Psoas muscle (tissue), 8 donors: Measurements from ENCODE around the gene POC1B. TPM values are rescaled to one million over a fixed set of nuclear protein-coding genes. Genes with fewer than 3 reads are reported as not detected.

Source experiments
- ATAC-seq, 4 donors: fragments of 200-7000 bp; cut with Tn5 transposase; one replicate each; pipeline ENCODE4 v1.9.1; 2020; ENCODE audit warnings: moderate library complexity in 3 of 4, mild to moderate bottlenecking in 2 of 4
- DNase-seq, 2 donors: peaks; one replicate each; pipeline ENCODE4 v3.0.0-alpha.2; 2020
- H3K27ac ChIP-seq: fragments of 200-600 bp; one replicate; pipeline ENCODE4 v1.8.0; 2022
- H3K27me3 ChIP-seq, 3 donors: fragments of 200-600 bp in 1 of 3; one replicate each; pipeline versions ENCODE4 v1.6.1 to v1.8.0; 2013 to 2022; ENCODE audit warnings: low read length in 2 of 3, mild to moderate bottlenecking in 2 of 3, moderate library complexity in 1 of 3; ENCODE audit not compliant: insufficient read depth in 3 of 3
- H3K36me3 ChIP-seq, 2 donors: fragments of 200-600 bp in 1 of 2; one replicate each; pipeline versions ENCODE4 v1.6.1 to v1.8.0; 2013 to 2022; ENCODE audit warnings: low read depth in 1 of 2, mild to moderate bottlenecking in 1 of 2, moderate library complexity in 1 of 2; ENCODE audit not compliant: insufficient read depth in 1 of 2
- H3K4me1 ChIP-seq: fragments of 200-600 bp; one replicate; pipeline ENCODE4 v1.8.0; 2022
- H3K4me3 ChIP-seq: fragments of 200-600 bp; one replicate; pipeline ENCODE4 v1.8.0; 2022; ENCODE audit warnings: mild to moderate bottlenecking
- H3K9me3 ChIP-seq: fragments of 200-600 bp; one replicate; pipeline ENCODE4 v1.8.0; 2022
- CTCF ChIP-seq: fragments of 200-600 bp; IDR thresholded peaks from one replicate; pipeline ENCODE4 v1.8.0; 2022; ENCODE audit warnings: antibody characterized with exemption
- WGBS, 3 donors: extraction: QIAGEN DNeasy Blood & Tissue Kit; methylation state at CpG; one replicate each; pipeline versions ENCODE4 v1.1.6 to v1.1.7; 2013; 5-methylcytosine and 5-hydroxymethylcytosine counted together
- intact Hi-C, 2 donors: fragments of 100-400 bp; cut with DNase I; formaldehyde crosslinking; loops; one replicate each; pipeline versions ENCODE4 v1.11.0 to v1.14.2; 2022
- polyA plus RNA-seq, 3 donors: library from polyadenylated mRNA; stranded (reverse); fragments of 200-250 nt; gene quantifications; one replicate each; pipeline ENCODE4 v1.2.3, GENCODE V29; 2013
- total RNA-seq, 4 donors: library from RNA; stranded (reverse); fragmentation: NEBNext Ultra II Directional in 2 of 4; extraction: Animal tissue kit (Norgen Biotek cat#: 25700) in 2 of 4; gene quantifications; one replicate each; pipeline versions ENCODE4 v1.2.1 to v1.2.4, GENCODE V29; 2021 to 2023
- donor health status: healthy with polysubstance abuse.
- donor health status: DM: no; HTN: no; CAD: no; lungs with moderate emphysema.
- donor health status: Bipolar disorder and iron deficiency.
- donor health status: healthy.
- donor health status: DM: yes; HTN: yes; CAD: no.
- donor health status: DM: no; HTN: no; CAD: no.
- donor health status: DM: no; HTN: no; CAD: no.
- donor health status: DM: yes; HTN: yes; CAD: no.

The POC1B gene
- total and polyA plus RNA-seq, 7 donors, result 2.9 to 8.1 (median 5.3) TPM

GRCh38 chr12:89571491-89572195 is 45.8 kb upstream of the POC1B start:
- no peaks in the 10 kb centered on the region for H3K36me3 ChIP-seq
- H3K27ac ChIP-seq, result no peak overlapping the region
- ATAC-seq (no peak), DNase-seq (no peak)
- H3K9me3 ChIP-seq, result no peaks in the 10 kb centered on the region
- no peak overlapping the region for H3K4me3 ChIP-seq
- no peaks in the 10 kb centered on the region for H3K27me3 ChIP-seq
- no peak for TF ChIP-seq CTCF
- WGBS, 3 donors, result 67 to 74% (median 69%) methylated on average over 4 of the region's 4 CpGs
- intact Hi-C loops, result no loop called here
- no peaks in the 10 kb centered on the region for H3K4me1 ChIP-seq

GRCh38 chr12:89568484-89568883 is 42.6 kb upstream of the POC1B start:
- Histone ChIP-seq H3K4me1 (no peaks in the 10 kb centered on the region), H3K27me3 (no peaks in the 10 kb centered on the region), H3K36me3 (no peaks in the 10 kb centered on the region), H3K9me3 (no peaks in the 10 kb centered on the region), H3K4me3 (no peak overlapping the region), H3K27ac (no peak overlapping the region)
- intact Hi-C loops, result no loop called here
- ATAC-seq, result no peak
- DNase-seq, result no peak
- 58 to 70% (median 60%) methylated on average over 5 of the region's 5 CpGs for WGBS, 3 donors
- no peak for TF ChIP-seq CTCF

- no peak for DNase-seq
- WGBS, 3 donors, result 93 to 97% (median 95%) methylated on average over 3 of the region's 3 CpGs
- H3K9me3 ChIP-seq, result no peaks in the 10 kb centered on the region
- no peaks in the 10 kb centered on the region for H3K4me1 ChIP-seq
- H3K4me3 ChIP-seq, result no peak overlapping the region
- no peaks in the 10 kb centered on the region for H3K27me3 ChIP-seq
- H3K36me3 ChIP-seq, result no peaks in the 10 kb centered on the region
- intact Hi-C loops, result no loop called here
- H3K27ac ChIP-seq, result no peak overlapping the region
- TF ChIP-seq CTCF, result no peak
- no peak for ATAC-seq
Measured at GRCh38 chr12:89567691-89568239, 41.9 kb upstream of the POC1B start.

GRCh38 chr12:89566615-89567014 is 40.8 kb upstream of the POC1B start:
- TF ChIP-seq CTCF, result no peak

GRCh38 chr12:89565002-89565401 is 39.2 kb upstream of the POC1B start:
- intact Hi-C loops, result no loop called here
- Histone ChIP-seq H3K27me3 (no peaks in the 10 kb centered on the region), H3K36me3 (no peaks in the 10 kb centered on the region), H3K4me1 (no peaks in the 10 kb centered on the region), H3K4me3 (no peak overlapping the region), H3K27ac (no peak overlapping the region), H3K9me3 (no peaks in the 10 kb centered on the region)
- no peak for ATAC-seq
- TF ChIP-seq CTCF, result no peak
- DNase-seq, result no peak

More at GRCh38 chr12:89566615-89567014, 40.8 kb upstream of the POC1B start:
- intact Hi-C loops, result no loop called here
- ATAC-seq, result no peak
- Histone ChIP-seq H3K36me3 (no peaks in the 10 kb centered on the region), H3K27me3 (no peaks in the 10 kb centered on the region), H3K27ac (no peak overlapping the region), H3K4me3 (no peak overlapping the region), H3K9me3 (no peaks in the 10 kb centered on the region), H3K4me1 (no peaks in the 10 kb centered on the region)
- no peak for DNase-seq
